GM23338 (cell line): ENCODE results near the gene F12. TPM values are rescaled to one million over a fixed set of nuclear protein-coding genes. Genes with fewer than 3 reads are reported as not detected.

Experiments
- ATAC-seq: fragments of 200-7000 bp; cut with Tn5 transposase; 3 replicates; pipeline ENCODE4 v1.9.1; 2020
- DNase-seq: peaks from one replicate; pipeline ENCODE4 v3.0.0-alpha.2; 2015; ENCODE audit warnings: low spot score
- H2AFZ ChIP-seq: fragments of 200-600 bp; sonication (generic); 2 replicates; pipeline ENCODE4 v1.8.0; 2016; ENCODE audit warnings: antibody characterized with exemption, mild to moderate bottlenecking, moderate library complexity
- H3F3A ChIP-seq: fragments of 200-600 bp; sonication (generic); replicated peaks from 2 replicates; pipeline ENCODE4 v1.8.0; 2017; ENCODE audit warnings: antibody characterized with exemption, mixed run types, low read depth
- H3K27ac ChIP-seq: fragments of 200-600 bp; sonication (generic); 2 replicates; pipeline ENCODE4 v1.6.1; 2016; ENCODE audit warnings: low read depth
- H3K27me3 ChIP-seq: fragments of 200-600 bp; sonication (generic); 2 replicates; pipeline ENCODE4 v1.8.0; 2016; ENCODE audit warnings: mild to moderate bottlenecking, mixed run types, moderate library complexity; ENCODE audit not compliant: insufficient read depth
- H3K36me3 ChIP-seq: fragments of 200-600 bp; sonication (generic); 2 replicates; pipeline ENCODE4 v1.8.0; 2016; ENCODE audit warnings: mild to moderate bottlenecking; ENCODE audit not compliant: insufficient read depth
- H3K4me1 ChIP-seq: fragments of 200-600 bp; sonication (generic); 2 replicates; pipeline ENCODE4 v1.8.0; 2016; ENCODE audit warnings: mild to moderate bottlenecking, moderate library complexity; ENCODE audit not compliant: insufficient read depth
- H3K4me2 ChIP-seq: fragments of 200-600 bp; sonication (generic); 2 replicates; pipeline ENCODE4 v1.7.1; 2017; ENCODE audit warnings: mixed run types
- H3K4me3 ChIP-seq: fragments of 200-600 bp; sonication (generic); 2 replicates; pipeline ENCODE4 v1.6.1; 2016; ENCODE audit warnings: mixed run types
- H3K79me2 ChIP-seq: fragments of 200-600 bp; sonication (generic); replicated peaks from 2 replicates; pipeline ENCODE4 v1.8.0; 2017; ENCODE audit warnings: mild to moderate bottlenecking; ENCODE audit not compliant: insufficient read depth
- H3K9me2 ChIP-seq: fragments of 200-600 bp; sonication (generic); 2 replicates; pipeline ENCODE4 v1.8.0; 2017; ENCODE audit not compliant: insufficient read depth
- H4K20me1 ChIP-seq: fragments of 200-600 bp; sonication (generic); replicated peaks from 2 replicates; pipeline ENCODE4 v1.8.0; 2017; ENCODE audit warnings: mild to moderate bottlenecking; ENCODE audit not compliant: insufficient read depth
- H3K27ac Mint-ChIP-seq: 2 replicates; pipeline ENCODE4 v1.8.0; 2020; ENCODE audit warnings: inconsistent platforms, mild to moderate bottlenecking, moderate library complexity, mixed read lengths
- H3K27me3 Mint-ChIP-seq: 3 replicates; pipeline ENCODE4 v1.8.0; 2022; ENCODE audit warnings: low read depth, mild to moderate bottlenecking, moderate library complexity, mixed read lengths, inconsistent platforms; ENCODE audit not compliant: insufficient read depth, poor library complexity
- H3K36me3 Mint-ChIP-seq: 3 replicates; pipeline ENCODE4 v1.8.0; 2021; ENCODE audit warnings: low read depth, mild to moderate bottlenecking, inconsistent platforms, moderate library complexity, mixed read lengths
- H3K4me1 Mint-ChIP-seq: 3 replicates; pipeline ENCODE4 v1.8.0; 2020; ENCODE audit warnings: mild to moderate bottlenecking, inconsistent platforms, mixed read lengths
- H3K4me3 Mint-ChIP-seq: 3 replicates; pipeline ENCODE4 v1.8.0; 2021; ENCODE audit warnings: moderate library complexity, mild to moderate bottlenecking, inconsistent platforms, mixed read lengths
- H3K9me3 Mint-ChIP-seq: 3 replicates; pipeline ENCODE4 v1.8.0; 2020; ENCODE audit warnings: moderate library complexity, mild to moderate bottlenecking, inconsistent platforms, mixed read lengths
- CREB1 ChIP-seq: fragments of 250-450 bp; sonication (Bioruptor Pico); IDR thresholded peaks from 2 replicates; pipeline ENCODE4 v1.5.0; 2020; ENCODE audit warnings: low read depth, mild to moderate bottlenecking, moderate library complexity
- ETS1 ChIP-seq: IDR thresholded peaks from 2 replicates; pipeline ENCODE4 v1.6.1; 2016; ENCODE audit warnings: antibody characterized with exemption
- EZH2 ChIP-seq: fragments of 200-600 bp; sonication (generic); IDR thresholded peaks from one replicate; pipeline ENCODE4 v1.8.0; 2017; ENCODE audit warnings: antibody characterized with exemption, mild to moderate bottlenecking, low read depth; ENCODE audit not compliant: unreplicated experiment
- JUNB ChIP-seq: IDR thresholded peaks from one replicate; pipeline ENCODE4 v1.6.1; 2016; ENCODE audit warnings: antibody characterized with exemption; ENCODE audit not compliant: unreplicated experiment
- NANOG ChIP-seq: IDR thresholded peaks from 2 replicates; pipeline ENCODE4 v1.6.1; 2016; ENCODE audit warnings: antibody characterized with exemption, borderline replicate concordance
- REST ChIP-seq: IDR thresholded peaks from one replicate; pipeline ENCODE4 v1.6.1; 2018; ENCODE audit warnings: antibody characterized with exemption; ENCODE audit not compliant: unreplicated experiment
- ZNF331 ChIP-seq: fragments of 250-450 bp; sonication (Bioruptor Pico); IDR thresholded peaks from 2 replicates; pipeline ENCODE4 v1.5.0; 2020; ENCODE audit warnings: low read depth, mild to moderate bottlenecking, moderate library complexity
- ZNF462 ChIP-seq: fragments of 250-450 bp; sonication (Bioruptor Pico); IDR thresholded peaks from 2 replicates; pipeline ENCODE4 v1.5.0; 2020; ENCODE audit warnings: mild to moderate bottlenecking, moderate library complexity
- polyA plus RNA-seq: library from polyadenylated mRNA; unstranded; fragments of >200 nt; fragmentation: Nextera tagmentation; extraction: Ambion mirVana; gene quantifications from 2 replicates; pipeline ENCODE4 v1.2.1, GENCODE V29; 2016
- total RNA-seq: library from RNA; depleted of rRNA; stranded (reverse); fragments of >200 nt; shearing (Covaris generic); gene quantifications from 2 replicates; pipeline ENCODE4 v1.2.3, GENCODE V29; 2014

F12 gene
- total and polyA plus RNA-seq, 2 experiments from 2014 or later, result 2.9 to 8.0 TPM

GRCh38 chr5:177367981-177368868, 41.1 kb downstream of the F12 start:
- no peaks in the 10 kb centered on the region for H3K9me2 ChIP-seq
- no peaks in the 10 kb centered on the region for H3K79me2 ChIP-seq
- H3K4me3 ChIP-seq, result peak overlapping the region; percentile 84
- DNase-seq (peak; percentile 60), ATAC-seq (peak; percentile 1; the same call in 2 of the 3 replicates)
- no peak overlapping the region for H3K27ac Mint-ChIP-seq
- H3K4me1 ChIP-seq, result peaks cover 49% of the 10 kb centered on the region
- H3K27ac ChIP-seq, result no peak overlapping the region
- peak overlapping the region; percentile 84 for H2AFZ ChIP-seq
- H3F3A ChIP-seq, result peaks cover 22% of the 10 kb centered on the region; the same call in 1 of the 2 replicates
- peaks cover 25% of the 10 kb centered on the region for H3K27me3 Mint-ChIP-seq
- TF ChIP-seq ZNF331 (no peak), EZH2 (no peak), JUNB (no peak), CREB1 (CRISPR knock-in tag) (no peak), REST (no peak), ETS1 (no peak), ZNF462 (no peak), NANOG (no peak)
- H3K9me3 Mint-ChIP-seq, result no peaks in the 10 kb centered on the region; the same call in 2 of the 3 replicates
- no peaks in the 10 kb centered on the region for H3K36me3 ChIP-seq
- H3K4me3 Mint-ChIP-seq, result peak overlapping the region; percentile 90
- H3K4me1 Mint-ChIP-seq, result peaks cover 50% of the 10 kb centered on the region
- H4K20me1 ChIP-seq, result no peaks in the 10 kb centered on the region; the same call in 1 of the 2 replicates
- peaks cover 11% of the 10 kb centered on the region for H3K36me3 Mint-ChIP-seq
- H3K27me3 ChIP-seq, result peaks cover 15% of the 10 kb centered on the region
- H3K4me2 ChIP-seq, result peak overlapping the region; percentile 97
